K562 (cell line): ENCODE measurements around the gene SOCS4. TPM values are rescaled to one million over a fixed set of nuclear protein-coding genes. Genes with fewer than 3 reads are reported as not detected.

Experiments used
- ARID2 ChIP-seq: fragments of 450-650 bp; IDR thresholded peaks from 2 replicates; pipeline ENCODE4 v1.6.1; 2017; ENCODE audit warnings: antibody characterized with exemption, mild to moderate bottlenecking
- ATF2 ChIP-seq: sonication (generic); formaldehyde crosslinking; IDR thresholded peaks from 2 replicates; pipeline ENCODE4 v1.8.1; 2022; ENCODE audit warnings: missing genetic modification reagents
- FOXK2 ChIP-seq, 2 experiments: fragments of 450-650 bp; IDR thresholded peaks in 1 of 2; conservative IDR thresholded peaks in 1 of 2; 2 replicates each; pipeline ENCODE4 v1.6.1; 2016; ENCODE audit warnings: low read depth in 2 of 2, mild to moderate bottlenecking in 1 of 2
- HMGN3 ChIP-seq: IDR thresholded peaks from 2 replicates; pipeline ENCODE4 v1.6.1; 2011; ENCODE audit warnings: borderline replicate concordance, low read depth, mild to moderate bottlenecking, mixed read lengths, low read length; ENCODE audit not compliant: insufficient read length; ENCODE audit errors: extremely low read depth
- IFI16 ChIP-seq: fragments of 250-450 bp; sonication (Bioruptor Pico); IDR thresholded peaks from 2 replicates; pipeline ENCODE4 v2.1.2; 2022; ENCODE audit warnings: mild to moderate bottlenecking, inconsistent platforms
- IRF1 ChIP-seq: sonication (generic); formaldehyde crosslinking; IDR thresholded peaks from 2 replicates; pipeline ENCODE4 v1.8.0; 2022; ENCODE audit warnings: missing genetic modification reagents, mild to moderate bottlenecking, borderline replicate concordance
- IRF9 ChIP-seq: fragments of 450-650 bp; IDR thresholded peaks from 2 replicates; pipeline ENCODE4 v1.6.1; 2016; ENCODE audit warnings: missing biosample characterization, missing genetic modification characterization
- POLR2AphosphoS2 ChIP-seq: IDR thresholded peaks from 2 replicates; pipeline ENCODE4 v1.6.1; 2012; ENCODE audit warnings: low read length, improper control_type of control experiment
- PREB ChIP-seq: sonication (generic); formaldehyde crosslinking; IDR thresholded peaks from 2 replicates; pipeline ENCODE4 v1.8.1; 2023; ENCODE audit warnings: mild to moderate bottlenecking, missing genetic modification reagents
- RNF2 ChIP-seq: sonication (generic); IDR thresholded peaks from 2 replicates; pipeline ENCODE4 v1.6.1; 2016
- SNIP1 ChIP-seq: fragments of 450-650 bp; IDR thresholded peaks from 2 replicates; pipeline ENCODE4 v1.7.1; 2017; ENCODE audit warnings: low read depth, mild to moderate bottlenecking
- ZBTB26 ChIP-seq: fragments of 450-650 bp; formaldehyde crosslinking; IDR thresholded peaks from 2 replicates; pipeline ENCODE4 v1.4.0; 2022; ENCODE audit warnings: missing genetic modification characterization
- ZNF444 ChIP-seq: fragments of 250-450 bp; sonication (Bioruptor Pico); IDR thresholded peaks from 2 replicates; pipeline ENCODE4 v1.4.0; 2020; ENCODE audit warnings: mild to moderate bottlenecking, moderate library complexity
- polyA plus RNA-seq, 8 experiments: library from polyadenylated mRNA; depleted of rRNA in 4 of 8; stranded (reverse) in 5 of 8; unstranded in 3 of 8; fragments of >200 nt; fragmentation: Nextera tagmentation in 2 of 8; fragmentation: Illumina TruSeq in 1 of 8; extraction: Ambion mirVana in 2 of 8; extraction: Trizol in 1 of 8; gene quantifications; 2 replicates each; pipeline versions ENCODE4 v1.2.1 to v1.2.3, GENCODE V29; 2011 to 2014; ENCODE audit warnings: inconsistent platforms in 1 of 8, missing spikeins in 1 of 8
- total RNA-seq, 7 experiments: library from RNA; depleted of rRNA in 6 of 7; stranded (reverse); fragments of >200 nt in 6 of 7; fragmentation: Illumina TruSeq in 2 of 7; extraction: Trizol in 2 of 7; gene quantifications; 2 replicates each; pipeline versions ENCODE4 v1.2.1 to v1.2.3, GENCODE V29; 2011 to 2021; ENCODE audit warnings: low replicate concordance in 1 of 7

Gene SOCS4
- total and polyA plus RNA-seq, 9 of the 15 experiments (the other 6 are each of a cell fraction or from before 2014, with no cell fraction given), result 2.6 to 12.7 (median 9.7) TPM

GRCh38 chr14:55026793-55027561 lies at the start of gene SOCS4, which contains the start of gene WDHD1 (continued):
- no peak for TF ChIP-seq ATF2 (CRISPR knock-in tag)
- no peak for TF ChIP-seq ZBTB26 (CRISPR knock-in tag)
- no peak for TF ChIP-seq HMGN3
- TF ChIP-seq ZNF444 (CRISPR knock-in tag), result no peak
- TF ChIP-seq RNF2, result no peak
- peak; percentile 69 to 71; a peak in 2 of 4 replicates for TF ChIP-seq FOXK2 (conservative IDR thresholded peaks at IDR 0.05 in 1 of 2, IDR thresholded peaks at IDR 0.05 in 1 of 2; ENCODE audit: low read depth in 2 of 2)
- TF ChIP-seq IRF9 (tag), result no peak
- TF ChIP-seq IRF1 (CRISPR knock-in tag), result no peak
- TF ChIP-seq POLR2AphosphoS2, result no peak
- no peak for TF ChIP-seq PREB (CRISPR knock-in tag)
- TF ChIP-seq SNIP1, result no peak
- TF ChIP-seq IFI16, result no peak
- TF ChIP-seq ARID2, result no peak
